Measurements from ENCODE around the gene PIEZO2.

The PIEZO2 gene

GRCh38 chr18:11146947-11147345, 2.4 kb downstream of the PIEZO2 start:
- H3K27ac ChIP-seq (ENCODE audit: extremely low read depth, low read depth, low read length), result no peak overlapping the region
- no peak for TF ChIP-seq ZSCAN4 (tag by site-specific recombination; IDR thresholded peaks at IDR 0.05)
- no peak for TF ChIP-seq TSHZ1 (tag by site-specific recombination; IDR thresholded peaks at IDR 0.05; ENCODE audit: borderline replicate concordance)
- no peak for TF ChIP-seq ZSCAN18 (tag by site-specific recombination; IDR thresholded peaks at IDR 0.05)
- TF ChIP-seq ZNF324 (tag by site-specific recombination; IDR thresholded peaks at IDR 0.05), result no peak
- no peak for TF ChIP-seq MYNN (tag by site-specific recombination; IDR thresholded peaks at IDR 0.05; ENCODE audit: borderline replicate concordance)
- TF ChIP-seq ZNF76 (tag by site-specific recombination; IDR thresholded peaks at IDR 0.05; ENCODE audit: borderline replicate concordance, low read depth), result no peak
- TF ChIP-seq ZNF48 (tag by site-specific recombination; IDR thresholded peaks at IDR 0.05), result no peak
- TF ChIP-seq ZNF391 (tag by site-specific recombination; IDR thresholded peaks at IDR 0.05; ENCODE audit: borderline replicate concordance, low read depth), result no peak
- TF ChIP-seq ZNF169 (tag by site-specific recombination; IDR thresholded peaks at IDR 0.05), result no peak
- TF ChIP-seq ZNF677 (tag by site-specific recombination; IDR thresholded peaks at IDR 0.05), result no peak
- no peak for TF ChIP-seq BCL11A (tag by site-specific recombination; IDR thresholded peaks at IDR 0.05; ENCODE audit: low read depth)
- TF ChIP-seq ZBTB11 (tag by site-specific recombination; conservative IDR thresholded peaks at IDR 0.05; ENCODE audit: low read depth), result no peak
- TF ChIP-seq ZNF24 (tag by site-specific recombination; IDR thresholded peaks at IDR 0.05), result no peak
- TF ChIP-seq ZNF621 (tag by site-specific recombination; IDR thresholded peaks at IDR 0.05), result no peak
- no peak for TF ChIP-seq ZNF791 (tag by site-specific recombination; IDR thresholded peaks at IDR 0.05)
- no peak for TF ChIP-seq ZNF561 (tag by site-specific recombination; IDR thresholded peaks at IDR 0.05; ENCODE audit: borderline replicate concordance)
- no peak for TF ChIP-seq PRDM10 (tag by site-specific recombination; IDR thresholded peaks at IDR 0.05)
- no peak for TF ChIP-seq ATF2 (tag by site-specific recombination; IDR thresholded peaks at IDR 0.05; ENCODE audit: low read depth)
- no peak for TF ChIP-seq ZNF266 (tag by site-specific recombination; IDR thresholded peaks at IDR 0.05; ENCODE audit: low read depth)
- CTCF ChIA-PET, result interaction anchor here (1.1 kb wide), 1 partner anchor 406 kb away, joined by 5 read pairs; no protein-coding TSS in a partner anchor
- H3K4me1 ChIP-seq (ENCODE audit: control insufficient read depth, insufficient read depth, low read length), result peaks cover 6% of the 10 kb centered on the region
- no peaks in the 10 kb centered on the region for H3K9me3 ChIP-seq (ENCODE audit: control insufficient read depth, insufficient read depth, low read depth, low read length)
- H3K4me3 ChIP-seq (ENCODE audit: low read depth, low read length), result no peak overlapping the region
- H3K36me3 ChIP-seq (ENCODE audit: control insufficient read depth in 2 of 2, insufficient read depth in 1 of 2, low read length in 2 of 2), result no peaks in the 10 kb centered on the region
- POLR2A ChIA-PET, result no interaction called here
